A673 (cell line): ENCODE data around the gene MED10. TPM values are rescaled to one million over a fixed set of nuclear protein-coding genes. Genes with fewer than 3 reads are reported as not detected.

Experiments used
- BruUV-seq: library from RNA; stranded (reverse); fragments of 400-500 nt; replicated peaks from 2 replicates; lab custom pipeline; 2021; lab: Mats Ljungman, UMichigan
- CTCF ChIA-PET: fragments of 300-600 bp; sonication (Branson Sonifier 250); formaldehyde crosslinking; loops from one replicate; lab custom pipeline; 2022; ENCODE audit warnings: antibody characterized with exemption; lab: Charles Lee
- POLR2A ChIA-PET: fragments of 300-600 bp; sonication (Branson Sonifier 250); formaldehyde crosslinking; loops from one replicate; lab custom pipeline; 2022; ENCODE audit warnings: antibody characterized with exemption; ENCODE audit not compliant: low non-redundant PET; lab: Charles Lee
- DNase-seq: peaks from one replicate; pipeline ENCODE4 v3.0.0-alpha.2; 2015; ENCODE audit warnings: low spot score
- H3K27ac ChIP-seq: fragments of 200-600 bp; sonication (generic); 2 replicates; pipeline ENCODE4 v1.5.1; 2016; ENCODE audit warnings: mixed run types, low read depth, mild to moderate bottlenecking, mixed read lengths, antibody characterized with exemption, low read length; ENCODE audit not compliant: poor library complexity, severe bottlenecking
- H3K27me3 ChIP-seq: fragments of 200-600 bp; sonication (generic); replicated peaks from 2 replicates; pipeline ENCODE4 v1.6.1; 2017; ENCODE audit warnings: mixed run types, low read depth, mild to moderate bottlenecking, mixed read lengths, antibody characterized with exemption, low read length; ENCODE audit not compliant: insufficient read depth, poor library complexity
- H3K36me3 ChIP-seq: fragments of 200-600 bp; sonication (generic); 2 replicates; pipeline ENCODE4 v1.6.1; 2016; ENCODE audit warnings: mixed run types, mild to moderate bottlenecking, mixed read lengths, antibody characterized with exemption, low read length; ENCODE audit not compliant: insufficient read depth, poor library complexity, severe bottlenecking
- H3K4me1 ChIP-seq: fragments of 200-600 bp; sonication (generic); 2 replicates; pipeline ENCODE4 v1.6.1; 2017; ENCODE audit warnings: mixed run types, mild to moderate bottlenecking, mixed read lengths, antibody characterized with exemption, low read length; ENCODE audit not compliant: insufficient read depth, poor library complexity, severe bottlenecking
- H3K4me3 ChIP-seq: fragments of 200-600 bp; sonication (generic); 2 replicates; pipeline ENCODE4 v1.5.1; 2016; ENCODE audit warnings: low read depth, mixed run types, mild to moderate bottlenecking, mixed read lengths, low read length; ENCODE audit not compliant: poor library complexity, severe bottlenecking
- H3K9me3 ChIP-seq: fragments of 200-600 bp; sonication (generic); 2 replicates; pipeline ENCODE4 v1.6.1; 2016; ENCODE audit warnings: mixed run types, low read depth, mild to moderate bottlenecking, mixed read lengths, antibody characterized with exemption, low read length; ENCODE audit not compliant: poor library complexity, severe bottlenecking
- CTCF ChIP-seq: fragments of 300-800, 200-600 bp; sonication (generic); conservative IDR thresholded peaks from 2 replicates; pipeline ENCODE4 v1.5.1; 2017; ENCODE audit warnings: low read depth, mild to moderate bottlenecking, antibody characterized with exemption, low read length, moderate library complexity, mixed read lengths
- EZH2 ChIP-seq: fragments of 200-600 bp; sonication (generic); IDR thresholded peaks from 2 replicates; pipeline ENCODE4 v1.6.1; 2017; ENCODE audit warnings: borderline replicate concordance, low read depth, mild to moderate bottlenecking, mixed read lengths, antibody characterized with exemption, low read length; ENCODE audit not compliant: poor library complexity, severe bottlenecking
- intact Hi-C: fragments of 100-400 bp; cut with micrococcal nuclease; formaldehyde crosslinking; loops from one replicate; pipeline ENCODE4 v1.10.0; 2022; ENCODE audit not compliant: unreplicated experiment
- total RNA-seq: library from RNA; stranded (reverse); gene quantifications from 2 replicates; pipeline ENCODE4 v1.2.3, GENCODE V29; 2021

MED10 gene
- total RNA-seq, 1 experiment from 2014 or later = 59.9 TPM

DNA sequence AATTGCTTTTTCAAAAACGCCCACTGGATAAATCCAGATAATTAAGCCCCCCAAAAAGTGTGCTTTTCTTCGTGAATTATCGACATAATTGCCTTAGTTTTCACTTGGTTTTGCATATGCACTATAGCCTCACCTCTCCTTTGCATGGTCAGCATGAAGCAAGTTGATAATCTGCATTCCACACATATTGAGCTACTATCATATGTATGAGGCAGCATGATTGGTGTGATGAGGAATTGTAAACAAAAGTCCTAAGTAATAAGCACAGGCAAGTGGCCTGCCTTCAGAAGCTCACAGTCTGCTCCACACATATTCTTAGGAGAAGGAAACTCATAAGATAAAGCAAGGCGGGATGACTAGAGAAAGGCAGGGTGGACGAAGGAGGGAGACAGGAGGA is 33.8 kb downstream of the MED10 start:
- H3K27me3 ChIP-seq = peaks cover 8% of the 10 kb centered on the region
- TF ChIP-seq EZH2 (no peak), CTCF (no peak)
- no TSS peak for BruUV-seq
- intact Hi-C loops = no loop called here
- H3K4me1 ChIP-seq = no peaks in the 10 kb centered on the region
- no peaks in the 10 kb centered on the region for H3K36me3 ChIP-seq
- H3K27ac ChIP-seq = no peak overlapping the region
- H3K4me3 ChIP-seq = no peak overlapping the region
- H3K9me3 ChIP-seq = no peaks in the 10 kb centered on the region
- no peak for DNase-seq
- POLR2A ChIA-PET = no interaction called here
- CTCF ChIA-PET = no interaction called here

- H3K4me3 ChIP-seq = no peak overlapping the region
- H3K36me3 ChIP-seq = no peaks in the 10 kb centered on the region
- no TSS peak for BruUV-seq
- no peaks in the 10 kb centered on the region for H3K9me3 ChIP-seq
- DNase-seq = no peak
- no peaks in the 10 kb centered on the region for H3K4me1 ChIP-seq
- CTCF ChIA-PET = no interaction called here
- TF ChIP-seq EZH2 (no peak), CTCF (no peak)
- H3K27me3 ChIP-seq = peaks cover 8% of the 10 kb centered on the region
- POLR2A ChIA-PET = no interaction called here
- intact Hi-C loops = no loop called here
- no peak overlapping the region for H3K27ac ChIP-seq
Measured at GRCh38 chr5:6343951-6344592, 34.3 kb downstream of the MED10 start.

- Histone ChIP-seq H3K4me1 (no peaks in the 10 kb centered on the region), H3K36me3 (no peaks in the 10 kb centered on the region), H3K9me3 (no peaks in the 10 kb centered on the region), H3K4me3 (no peak overlapping the region), H3K27me3 (peaks cover 8% of the 10 kb centered on the region), H3K27ac (no peak overlapping the region)
- POLR2A ChIA-PET = no interaction called here
- intact Hi-C loops = no loop called here
- CTCF ChIA-PET = no interaction called here
- no TSS peak for BruUV-seq
- TF ChIP-seq EZH2 (no peak), CTCF (no peak)
- DNase-seq = no peak
Measured at GRCh38 chr5:6342689-6343315, 35.5 kb downstream of the MED10 start.
